ENCODE measurements around the gene SH3PXD2B.

- TF ChIP-seq CTCF (conservative IDR thresholded peaks at IDR 0.05; ENCODE audit: low read length) (no peak), EZH2phosphoT487 (IDR thresholded peaks at IDR 0.05; ENCODE audit: borderline replicate concordance, low read depth, low read length) (no peak)
Observed at GRCh38 chr5:172356047-172356446, 98.3 kb downstream of the SH3PXD2B start.
